ENCODE results near the gene PKN2.

DNA sequence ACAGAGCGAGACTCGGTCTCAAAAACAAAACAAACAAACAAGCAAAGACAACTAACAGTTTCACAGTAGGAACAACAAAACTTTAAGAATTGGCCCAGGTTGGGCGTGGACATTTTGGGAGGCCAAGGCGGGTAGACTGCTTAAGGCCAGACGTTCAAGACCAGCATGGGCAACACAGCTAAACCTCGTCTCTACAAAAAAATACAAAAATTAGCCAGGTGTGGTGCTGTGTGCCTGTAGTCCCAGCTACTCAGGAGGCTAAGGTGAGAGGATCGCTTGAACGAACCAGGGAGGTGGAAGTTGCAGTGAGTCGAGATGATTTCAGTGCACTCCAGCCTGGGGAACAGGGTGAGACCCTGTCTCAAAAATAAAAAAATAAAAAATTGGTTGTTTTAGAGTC, 193.8 kb downstream of the PKN2 start:
- TF ChIP-seq, protein P1, sequence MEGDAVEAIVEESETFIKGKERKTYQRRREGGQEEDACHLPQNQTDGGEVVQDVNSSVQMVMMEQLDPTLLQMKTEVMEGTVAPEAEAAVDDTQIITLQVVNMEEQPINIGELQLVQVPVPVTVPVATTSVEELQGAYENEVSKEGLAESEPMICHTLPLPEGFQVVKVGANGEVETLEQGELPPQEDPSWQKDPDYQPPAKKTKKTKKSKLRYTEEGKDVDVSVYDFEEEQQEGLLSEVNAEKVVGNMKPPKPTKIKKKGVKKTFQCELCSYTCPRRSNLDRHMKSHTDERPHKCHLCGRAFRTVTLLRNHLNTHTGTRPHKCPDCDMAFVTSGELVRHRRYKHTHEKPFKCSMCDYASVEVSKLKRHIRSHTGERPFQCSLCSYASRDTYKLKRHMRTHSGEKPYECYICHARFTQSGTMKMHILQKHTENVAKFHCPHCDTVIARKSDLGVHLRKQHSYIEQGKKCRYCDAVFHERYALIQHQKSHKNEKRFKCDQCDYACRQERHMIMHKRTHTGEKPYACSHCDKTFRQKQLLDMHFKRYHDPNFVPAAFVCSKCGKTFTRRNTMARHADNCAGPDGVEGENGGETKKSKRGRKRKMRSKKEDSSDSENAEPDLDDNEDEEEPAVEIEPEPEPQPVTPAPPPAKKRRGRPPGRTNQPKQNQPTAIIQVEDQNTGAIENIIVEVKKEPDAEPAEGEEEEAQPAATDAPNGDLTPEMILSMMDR (IDR thresholded peaks at IDR 0.05) = no peak; the same call in 1 of the 2 replicates
- TF ChIP-seq POLR2AphosphoS5 (IDR thresholded peaks at IDR 0.05; ENCODE audit: low read depth, low read length) = no peak
- no peak for TF ChIP-seq SIN3A (IDR thresholded peaks at IDR 0.05; ENCODE audit: borderline replicate concordance, insufficient read depth, low read depth, low read length)
- TF ChIP-seq, protein P2, sequence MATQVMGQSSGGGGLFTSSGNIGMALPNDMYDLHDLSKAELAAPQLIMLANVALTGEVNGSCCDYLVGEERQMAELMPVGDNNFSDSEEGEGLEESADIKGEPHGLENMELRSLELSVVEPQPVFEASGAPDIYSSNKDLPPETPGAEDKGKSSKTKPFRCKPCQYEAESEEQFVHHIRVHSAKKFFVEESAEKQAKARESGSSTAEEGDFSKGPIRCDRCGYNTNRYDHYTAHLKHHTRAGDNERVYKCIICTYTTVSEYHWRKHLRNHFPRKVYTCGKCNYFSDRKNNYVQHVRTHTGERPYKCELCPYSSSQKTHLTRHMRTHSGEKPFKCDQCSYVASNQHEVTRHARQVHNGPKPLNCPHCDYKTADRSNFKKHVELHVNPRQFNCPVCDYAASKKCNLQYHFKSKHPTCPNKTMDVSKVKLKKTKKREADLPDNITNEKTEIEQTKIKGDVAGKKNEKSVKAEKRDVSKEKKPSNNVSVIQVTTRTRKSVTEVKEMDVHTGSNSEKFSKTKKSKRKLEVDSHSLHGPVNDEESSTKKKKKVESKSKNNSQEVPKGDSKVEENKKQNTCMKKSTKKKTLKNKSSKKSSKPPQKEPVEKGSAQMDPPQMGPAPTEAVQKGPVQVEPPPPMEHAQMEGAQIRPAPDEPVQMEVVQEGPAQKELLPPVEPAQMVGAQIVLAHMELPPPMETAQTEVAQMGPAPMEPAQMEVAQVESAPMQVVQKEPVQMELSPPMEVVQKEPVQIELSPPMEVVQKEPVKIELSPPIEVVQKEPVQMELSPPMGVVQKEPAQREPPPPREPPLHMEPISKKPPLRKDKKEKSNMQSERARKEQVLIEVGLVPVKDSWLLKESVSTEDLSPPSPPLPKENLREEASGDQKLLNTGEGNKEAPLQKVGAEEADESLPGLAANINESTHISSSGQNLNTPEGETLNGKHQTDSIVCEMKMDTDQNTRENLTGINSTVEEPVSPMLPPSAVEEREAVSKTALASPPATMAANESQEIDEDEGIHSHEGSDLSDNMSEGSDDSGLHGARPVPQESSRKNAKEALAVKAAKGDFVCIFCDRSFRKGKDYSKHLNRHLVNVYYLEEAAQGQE (IDR thresholded peaks at IDR 0.05; ENCODE audit: insufficient read depth in 1 of 2, low read depth in 2 of 2, low read length in 1 of 2) = no peak
